WERI-Rb-1 (cell line): ENCODE results near the gene ENC1.

Experiments used
- DNase-seq: peaks from one replicate; pipeline ENCODE4 v3.0.0-alpha.2; 2020
- H3K27ac ChIP-seq: fragments of 250-450 bp; sonication (Bioruptor Pico); 2 replicates; pipeline ENCODE4 v1.5.1; 2020; ENCODE audit warnings: mild to moderate bottlenecking, moderate library complexity
- H3K27me3 ChIP-seq: fragments of 250-450 bp; sonication (Bioruptor Pico); 2 replicates; pipeline ENCODE4 v1.5.1; 2021; ENCODE audit warnings: mild to moderate bottlenecking, low read depth, moderate library complexity; ENCODE audit not compliant: insufficient read depth, severe bottlenecking
- H3K36me3 ChIP-seq: fragments of 250-450 bp; sonication (Bioruptor Pico); 2 replicates; pipeline ENCODE4 v1.5.1; 2020; ENCODE audit warnings: mild to moderate bottlenecking, moderate library complexity
- H3K4me3 ChIP-seq: 2 replicates; pipeline ENCODE4 v1.5.1; 2011; ENCODE audit warnings: low read depth, mild to moderate bottlenecking, control low read depth, low read length
- H3K9me3 ChIP-seq: fragments of 250-450 bp; sonication (Bioruptor Pico); 2 replicates; pipeline ENCODE4 v1.5.1; 2021; ENCODE audit warnings: mild to moderate bottlenecking, moderate library complexity; ENCODE audit not compliant: severe bottlenecking
- TF ChIP-seq, protein P1 (sequence below): IDR thresholded peaks from 2 replicates; pipeline ENCODE4 v1.5.1; 2011; ENCODE audit warnings: low read depth, mild to moderate bottlenecking, control low read depth, inconsistent platforms, low read length

The ENC1 gene

GRCh38 chr5:74595143-74595925 is 45.2 kb downstream of the ENC1 start:
- H3K27ac ChIP-seq = no peak overlapping the region
- H3K27me3 ChIP-seq = no peaks in the 10 kb centered on the region
- DNase-seq = no peak

GRCh38 chr5:74594137-74595040 is 46.1 kb downstream of the ENC1 start:
- Histone ChIP-seq H3K27me3 (no peaks in the 10 kb centered on the region), H3K4me3 (no peak overlapping the region), H3K9me3 (no peaks in the 10 kb centered on the region), H3K36me3 (no peaks in the 10 kb centered on the region), H3K27ac (no peak overlapping the region)
- TF ChIP-seq, protein P1, sequence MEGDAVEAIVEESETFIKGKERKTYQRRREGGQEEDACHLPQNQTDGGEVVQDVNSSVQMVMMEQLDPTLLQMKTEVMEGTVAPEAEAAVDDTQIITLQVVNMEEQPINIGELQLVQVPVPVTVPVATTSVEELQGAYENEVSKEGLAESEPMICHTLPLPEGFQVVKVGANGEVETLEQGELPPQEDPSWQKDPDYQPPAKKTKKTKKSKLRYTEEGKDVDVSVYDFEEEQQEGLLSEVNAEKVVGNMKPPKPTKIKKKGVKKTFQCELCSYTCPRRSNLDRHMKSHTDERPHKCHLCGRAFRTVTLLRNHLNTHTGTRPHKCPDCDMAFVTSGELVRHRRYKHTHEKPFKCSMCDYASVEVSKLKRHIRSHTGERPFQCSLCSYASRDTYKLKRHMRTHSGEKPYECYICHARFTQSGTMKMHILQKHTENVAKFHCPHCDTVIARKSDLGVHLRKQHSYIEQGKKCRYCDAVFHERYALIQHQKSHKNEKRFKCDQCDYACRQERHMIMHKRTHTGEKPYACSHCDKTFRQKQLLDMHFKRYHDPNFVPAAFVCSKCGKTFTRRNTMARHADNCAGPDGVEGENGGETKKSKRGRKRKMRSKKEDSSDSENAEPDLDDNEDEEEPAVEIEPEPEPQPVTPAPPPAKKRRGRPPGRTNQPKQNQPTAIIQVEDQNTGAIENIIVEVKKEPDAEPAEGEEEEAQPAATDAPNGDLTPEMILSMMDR = no peak
- no peak for DNase-seq

More at GRCh38 chr5:74595143-74595925, 45.2 kb downstream of the ENC1 start:
- no peaks in the 10 kb centered on the region for H3K9me3 ChIP-seq
- no peaks in the 10 kb centered on the region for H3K36me3 ChIP-seq
- TF ChIP-seq, protein P1 = no peak
- H3K4me3 ChIP-seq = no peak overlapping the region

DNA sequence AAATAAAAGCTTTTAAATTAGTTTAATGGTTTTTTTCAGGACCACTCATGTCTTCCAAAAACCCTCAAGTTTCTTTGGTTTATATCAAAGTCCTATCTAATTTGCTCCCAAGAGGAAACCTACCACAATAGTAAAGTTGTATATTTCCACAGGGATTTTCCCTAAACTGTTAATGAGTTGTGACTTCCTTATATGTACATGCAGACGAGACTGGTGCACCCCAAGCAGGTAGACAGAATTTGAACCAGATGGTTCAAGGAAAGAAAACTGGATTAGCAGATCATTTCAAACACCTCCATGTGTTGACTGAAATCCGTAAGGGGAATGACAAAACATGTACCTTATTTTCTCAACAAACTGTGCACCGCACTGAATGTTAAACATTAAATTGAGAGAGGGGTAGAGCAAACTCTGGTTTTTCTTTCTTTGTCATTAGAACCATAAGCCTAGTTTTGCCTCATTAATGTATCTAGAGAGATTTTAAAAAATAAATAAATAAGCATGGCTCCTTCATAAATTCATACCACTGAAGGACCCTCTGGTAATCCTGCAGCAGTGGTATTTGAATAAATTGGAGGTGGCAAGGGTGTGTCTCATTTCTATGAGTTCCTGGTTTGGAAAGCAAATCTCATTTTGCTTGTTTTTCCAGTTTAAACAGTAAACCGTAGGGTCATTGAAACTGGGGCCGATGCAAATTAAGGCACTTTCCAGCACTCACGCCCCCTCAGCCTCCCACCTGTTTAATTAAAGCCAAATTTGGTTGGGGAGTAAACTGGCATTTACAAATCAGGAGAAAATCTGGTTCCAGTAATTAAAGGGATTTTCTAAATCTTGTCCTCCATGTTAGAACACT is 51.1 kb downstream of the ENC1 start:
- H3K27ac ChIP-seq = no peak overlapping the region
- TF ChIP-seq, protein P1 = no peak
- no peak overlapping the region for H3K4me3 ChIP-seq
- no peaks in the 10 kb centered on the region for H3K9me3 ChIP-seq
- H3K27me3 ChIP-seq = no peaks in the 10 kb centered on the region
- no peaks in the 10 kb centered on the region for H3K36me3 ChIP-seq
- DNase-seq = no peak

DNA sequence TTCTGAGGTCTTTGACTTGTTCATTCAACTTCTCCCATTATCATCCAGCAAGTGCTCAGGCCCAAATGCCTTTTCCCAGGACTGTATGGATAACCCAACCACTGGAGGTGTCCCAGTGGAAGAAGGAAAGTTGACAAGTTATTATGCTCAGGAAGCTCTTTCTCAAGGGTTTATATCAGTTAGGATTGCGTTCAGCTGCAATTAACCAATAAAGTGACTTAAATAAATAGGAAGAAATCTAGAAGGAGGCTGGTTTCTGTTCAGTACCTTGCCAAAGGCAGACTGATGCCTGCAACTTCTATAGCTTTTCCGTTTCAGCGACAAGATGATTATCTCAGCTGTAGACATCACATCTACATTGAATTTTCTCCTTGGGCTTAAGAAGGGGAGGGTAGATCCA is 52.1 kb downstream of the ENC1 start:
- TF ChIP-seq, protein P1 = no peak
- no peak overlapping the region for H3K27ac ChIP-seq
- no peaks in the 10 kb centered on the region for H3K9me3 ChIP-seq
- no peaks in the 10 kb centered on the region for H3K36me3 ChIP-seq
- DNase-seq = no peak
- H3K27me3 ChIP-seq = no peaks in the 10 kb centered on the region
- H3K4me3 ChIP-seq = no peak overlapping the region

- TF ChIP-seq, protein P1 = no peak
- no peak overlapping the region for H3K4me3 ChIP-seq
- H3K36me3 ChIP-seq = no peaks in the 10 kb centered on the region
- H3K9me3 ChIP-seq = no peaks in the 10 kb centered on the region
- H3K27ac ChIP-seq = no peak overlapping the region
- H3K27me3 ChIP-seq = no peaks in the 10 kb centered on the region
- DNase-seq = no peak
Observed at GRCh38 chr5:74587890-74588289, 52.6 kb downstream of the ENC1 start.
